CD4-positive, alpha-beta T cell treated with Interleukin-12 subunit alpha and Interleukin-12 subunit beta, for 1 hour (primary cell): ENCODE data around the gene EXOC4.
"Not testable (repeated sequence)": the region's sequence is repeated elsewhere in the genome, so short reads cannot be mapped to it uniquely, and the experiment has no call there.

Source experiments
- DNase-seq: peaks from one replicate; pipeline ENCODE4 v3.0.0-alpha.2; 2020

Gene EXOC4

GRCh38 chr7:134062460-134062859, 809.6 kb downstream of the EXOC4 start:
- no peak for DNase-seq

- DNase-seq, result no peak
These were observed 812.5 kb downstream of the EXOC4 start for GRCh38 chr7:134065415-134065814.

GRCh38 chr7:134067164-134067563, 814.3 kb downstream of the EXOC4 start:
- no peak for DNase-seq

GRCh38 chr7:134068670-134069069, 815.8 kb downstream of the EXOC4 start:
- no peak for DNase-seq

GRCh38 chr7:134069187-134069586, 816.3 kb downstream of the EXOC4 start:
- DNase-seq, result no peak

- no peak for DNase-seq
These were observed 817.8 kb downstream of the EXOC4 start for GRCh38 chr7:134070673-134071072.

- no peak for DNase-seq
These were observed 818.8 kb downstream of the EXOC4 start for GRCh38 chr7:134071355-134072331.

- no peak for DNase-seq
These were observed 820.4 kb downstream of the EXOC4 start for GRCh38 chr7:134073276-134073675.

- no peak for DNase-seq
These were observed 822.9 kb downstream of the EXOC4 start for GRCh38 chr7:134075799-134076198.

GRCh38 chr7:134077560-134077959, 824.7 kb downstream of the EXOC4 start:
- not testable (repeated sequence) for DNase-seq

GRCh38 chr7:134078991-134079390, 826.1 kb downstream of the EXOC4 start:
- no peak for DNase-seq

- DNase-seq, result no peak
These were observed 828.8 kb downstream of the EXOC4 start for GRCh38 chr7:134081695-134082094.

GRCh38 chr7:134083766-134084487, 831.0 kb downstream of the EXOC4 start:
- DNase-seq, result no peak

GRCh38 chr7:134084488-134085144, 831.7 kb downstream of the EXOC4 start:
- DNase-seq, result no peak

- no peak for DNase-seq
These were observed 832.4 kb downstream of the EXOC4 start for GRCh38 chr7:134085311-134085710.

- no peak for DNase-seq
These were observed 834.3 kb downstream of the EXOC4 start for GRCh38 chr7:134086998-134087735.

GRCh38 chr7:134088199-134088598, 835.3 kb downstream of the EXOC4 start:
- DNase-seq, result no peak

GRCh38 chr7:134089446-134089845, 836.6 kb downstream of the EXOC4 start:
- DNase-seq, result no peak

GRCh38 chr7:134098072-134098471, 845.2 kb downstream of the EXOC4 start:
- DNase-seq, result no peak

- DNase-seq, result no peak
These were observed 848.8 kb downstream of the EXOC4 start for GRCh38 chr7:134101716-134102115.

GRCh38 chr7:134104166-134104565, 851.3 kb downstream of the EXOC4 start:
- no peak for DNase-seq

GRCh38 chr7:134105841-134106240, 853.0 kb downstream of the EXOC4 start:
- no peak for DNase-seq

GRCh38 chr7:134108802-134109201, 855.9 kb downstream of the EXOC4 start:
- DNase-seq, result no peak
